Endothelial cell of umbilical vein (primary cell): ENCODE results near the gene RAB39A. TPM values are rescaled to one million over a fixed set of nuclear protein-coding genes. Genes with fewer than 3 reads are reported as not detected.
A peak's percentile ranks its signal among the peaks of the same experiment; 100 is the strongest.

Source experiments
- BruUV-seq: library from RNA; stranded (reverse); fragments of 400-500 nt; replicated peaks from 2 replicates; lab custom pipeline; 2021; lab: Mats Ljungman, UMichigan
- CTCF ChIA-PET: fragments of 300-600, 350-600 bp; sonication (Branson Sonifier 250); formaldehyde crosslinking; loops from one replicate; lab custom pipeline; 2021; ENCODE audit warnings: antibody characterized with exemption, inconsistent platforms; lab: Charles Lee
- POLR2A ChIA-PET: fragments of 300-600, 350-600 bp; sonication (Branson Sonifier 250); formaldehyde crosslinking; loops from one replicate; lab custom pipeline; 2021; ENCODE audit warnings: antibody characterized with exemption, inconsistent platforms; lab: Charles Lee
- DNase-seq: peaks from one replicate; pipeline ENCODE4 v3.0.0-alpha.2; 2011; ENCODE audit warnings: low read depth, low spot score
- FAIRE-seq: peaks from 2 replicates; lab custom pipeline; 2011; peaks lifted over from hg19 to GRCh38; lab: Jason Lieb, UNC
- H2AFZ ChIP-seq: 2 replicates; pipeline ENCODE4 v1.6.0; 2012; ENCODE audit warnings: low read depth, low read length, control low read depth, inconsistent platforms
- H3K27ac ChIP-seq: 2 replicates; pipeline ENCODE4 v1.5.1; 2011; ENCODE audit warnings: low read depth, mild to moderate bottlenecking, control low read depth, low read length, moderate library complexity; ENCODE audit not compliant: insufficient read depth
- H3K27me3 ChIP-seq, 2 experiments: 2 replicates each; pipeline versions ENCODE4 v1.6.0 to v1.6.1; 2011; ENCODE audit warnings: low read length in 2 of 2, mixed read lengths in 1 of 2; ENCODE audit not compliant: control insufficient read depth in 2 of 2, insufficient read depth in 2 of 2
- H3K36me3 ChIP-seq, 2 experiments: 2 replicates in 1 of 2; 3 replicates in 1 of 2; pipeline ENCODE4 v1.5.1; 2011; ENCODE audit warnings: low read length in 2 of 2, mild to moderate bottlenecking in 1 of 2, moderate library complexity in 1 of 2; ENCODE audit not compliant: control insufficient read depth in 2 of 2, insufficient read depth in 2 of 2; ENCODE audit errors: extremely low read depth in 1 of 2
- H3K4me1 ChIP-seq: 3 replicates; pipeline ENCODE4 v1.5.1; 2011; ENCODE audit warnings: mild to moderate bottlenecking, low read length; ENCODE audit not compliant: control insufficient read depth, insufficient read depth; ENCODE audit errors: extremely low read depth
- H3K4me2 ChIP-seq: 2 replicates; pipeline ENCODE4 v1.6.1; 2011; ENCODE audit warnings: low read length, control low read depth, mixed read lengths; ENCODE audit not compliant: insufficient read depth
- H3K4me3 ChIP-seq, 3 experiments: fragments of 200-600 bp in 1 of 3; sonication (generic), shearing (Covaris generic) in 1 of 3; replicated peaks in 1 of 3; 2 replicates each; pipeline ENCODE4 v1.5.1; 2011 to 2016; ENCODE audit warnings: control low read depth in 3 of 3, low read length in 3 of 3, mild to moderate bottlenecking in 2 of 3, inconsistent platforms in 1 of 3, low read depth in 1 of 3, moderate library complexity in 1 of 3; ENCODE audit not compliant: insufficient read depth in 1 of 3
- H3K79me2 ChIP-seq: 2 replicates; pipeline ENCODE4 v1.6.0; 2012; ENCODE audit warnings: low read length, inconsistent platforms; ENCODE audit not compliant: control insufficient read depth, insufficient read depth
- H3K9ac ChIP-seq: replicated peaks from 2 replicates; pipeline ENCODE3; 2011; ENCODE audit warnings: low read length, control low read depth; ENCODE audit not compliant: insufficient read depth; ENCODE audit errors: extremely low read depth
- H3K9me1 ChIP-seq: replicated peaks from 3 replicates; pipeline ENCODE4 v1.6.0; 2011; ENCODE audit warnings: mild to moderate bottlenecking, low read length; ENCODE audit not compliant: control insufficient read depth, insufficient read depth; ENCODE audit errors: extremely low read depth
- H3K9me3 ChIP-seq: replicated peaks from 2 replicates; pipeline ENCODE4 v1.5.1; 2012; ENCODE audit warnings: low read length, inconsistent platforms; ENCODE audit not compliant: control insufficient read depth, insufficient read depth
- H4K20me1 ChIP-seq: replicated peaks from 2 replicates; pipeline ENCODE3; 2011; ENCODE audit warnings: mild to moderate bottlenecking, low read length; ENCODE audit not compliant: control insufficient read depth, insufficient read depth; ENCODE audit errors: extremely low read depth
- CTCF ChIP-seq, 2 donors: IDR thresholded peaks; 1 replicate in 1 of 2; 2 replicates in 1 of 2; pipeline ENCODE4 v1.5.1; 2011; ENCODE audit warnings: low read length in 2 of 2, mild to moderate bottlenecking in 2 of 2, moderate library complexity in 2 of 2, control low read depth in 1 of 2, inconsistent platforms in 1 of 2, low read depth in 1 of 2; ENCODE audit not compliant: insufficient read depth in 1 of 2; ENCODE audit errors: extremely low read depth in 1 of 2
- EZH2 ChIP-seq: IDR thresholded peaks from 2 replicates; pipeline ENCODE4 v1.6.1; 2012; ENCODE audit warnings: borderline replicate concordance, low read depth, mild to moderate bottlenecking, moderate library complexity, low read length, inconsistent platforms; ENCODE audit not compliant: severe bottlenecking
- FOS ChIP-seq: IDR thresholded peaks from 2 replicates; pipeline ENCODE4 v1.6.1; 2011; ENCODE audit warnings: mild to moderate bottlenecking, low read length, moderate library complexity, borderline replicate concordance; ENCODE audit not compliant: insufficient read depth
- GATA2 ChIP-seq: IDR thresholded peaks from 2 replicates; pipeline ENCODE4 v1.7.0; 2011; ENCODE audit warnings: low read depth, mild to moderate bottlenecking, moderate library complexity, mixed read lengths, low read length; ENCODE audit not compliant: insufficient read length, insufficient read depth
- JUN ChIP-seq: IDR thresholded peaks from 2 replicates; pipeline ENCODE4 v1.6.1; 2011; ENCODE audit warnings: borderline replicate concordance, low read depth; ENCODE audit not compliant: insufficient read length, insufficient read depth
- MYC ChIP-seq: IDR thresholded peaks from one replicate; pipeline ENCODE4 v1.6.1; 2011; ENCODE audit warnings: mild to moderate bottlenecking, low read depth, low read length
- POLR2A ChIP-seq: IDR thresholded peaks from 2 replicates; pipeline ENCODE4 v1.6.1; 2012; ENCODE audit warnings: low read depth, mild to moderate bottlenecking, control low read depth, low read length
- dilution Hi-C: fragments of 300-500 bp; cut with MboI; formaldehyde crosslinking; loops from one replicate; pipeline ENCODE4 v1.15.0; 2019; ENCODE audit warnings: low sequenced_read_pairs; ENCODE audit not compliant: extremely low pct_ligation_motif_present
- intact Hi-C: fragments of 100-400 bp; cut with micrococcal nuclease; formaldehyde crosslinking; loops from one replicate; pipeline ENCODE4 v1.10.0; 2022
- polyA plus RNA-seq, 4 experiments: library from polyadenylated mRNA; depleted of rRNA in 3 of 4; stranded (reverse) in 3 of 4; unstranded in 1 of 4; fragments of >200 nt; gene quantifications; 2 replicates each; pipeline versions ENCODE4 v1.2.1 to v1.2.3, GENCODE V29; 2011 to 2012; ENCODE audit warnings: missing spikeins in 1 of 4
- total RNA-seq: library from RNA; stranded (reverse); gene quantifications from 2 replicates; pipeline ENCODE4 v1.2.3, GENCODE V29; 2021
- TF ChIP-seq, protein P1 (sequence below): IDR thresholded peaks from 2 replicates; pipeline ENCODE4 v1.6.1; 2011; ENCODE audit not compliant: insufficient read depth, insufficient read length

RAB39A gene
- total and polyA plus RNA-seq, 2 donors (not counting 3 experiments of a cell fraction or from before 2014, with no cell fraction given) = not detected

- POLR2A ChIA-PET = interaction anchor here (0.6 kb wide), 1 partner anchor 17 kb away, joined by 6 read pairs; no protein-coding TSS in a partner anchor
- dilution Hi-C loops = no loop called here
These were observed 11.5 kb upstream of the RAB39A start for GRCh38 chr11:107916671-107917241.

More at GRCh38 chr11:107916671-107917241, 11.5 kb upstream of the RAB39A start:
- Histone ChIP-seq H4K20me1 (no peaks in the 10 kb centered on the region), H3K27ac (no peak overlapping the region), H3K9me1 (no peaks in the 10 kb centered on the region), H2AFZ (no peak overlapping the region), H3K79me2 (no peaks in the 10 kb centered on the region), H3K36me3 (no peaks in the 10 kb centered on the region), H3K4me3 (no peak overlapping the region), H3K9ac (no peak overlapping the region), H3K4me1 (no peaks in the 10 kb centered on the region), H3K27me3 (no peaks in the 10 kb centered on the region), H3K9me3 (no peaks in the 10 kb centered on the region), H3K4me2 (no peak overlapping the region)
- FAIRE-seq (peak; percentile 88), DNase-seq (no peak)
- TF ChIP-seq CTCF (IDR thresholded peaks at IDR 0.05; ENCODE audit: extremely low read depth in 1 of 2, insufficient read depth in 1 of 2, low read depth in 1 of 2, low read length in 2 of 2) (peak in 1 of 2 donors; percentile 65), JUN (no peak), POLR2A (no peak), GATA2 (no peak), EZH2 (no peak), MYC (peak; percentile 24), FOS (no peak)
- TF ChIP-seq, protein P1, sequence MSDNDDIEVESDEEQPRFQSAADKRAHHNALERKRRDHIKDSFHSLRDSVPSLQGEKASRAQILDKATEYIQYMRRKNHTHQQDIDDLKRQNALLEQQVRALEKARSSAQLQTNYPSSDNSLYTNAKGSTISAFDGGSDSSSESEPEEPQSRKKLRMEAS = no peak
- BruUV-seq = no TSS peak
- CTCF ChIA-PET = interaction anchor here (0.6 to 2.8 kb wide), 24 partner anchors 8 to 748 kb away, joined by 3 to 25 read pairs (median 4); partner anchors contain the start of genes CUL5 and DDX10
- intact Hi-C loops = loop anchor here (2.0 kb wide), 1 partner anchor 732 kb away; no protein-coding TSS in a partner anchor
